Measurements from ENCODE around the gene PRLR. TPM values are rescaled to one million over a fixed set of nuclear protein-coding genes. Genes with fewer than 3 reads are reported as not detected.

The PRLR gene
- total RNA-seq, 2 experiments from 2014 or later: not detected

DNA sequence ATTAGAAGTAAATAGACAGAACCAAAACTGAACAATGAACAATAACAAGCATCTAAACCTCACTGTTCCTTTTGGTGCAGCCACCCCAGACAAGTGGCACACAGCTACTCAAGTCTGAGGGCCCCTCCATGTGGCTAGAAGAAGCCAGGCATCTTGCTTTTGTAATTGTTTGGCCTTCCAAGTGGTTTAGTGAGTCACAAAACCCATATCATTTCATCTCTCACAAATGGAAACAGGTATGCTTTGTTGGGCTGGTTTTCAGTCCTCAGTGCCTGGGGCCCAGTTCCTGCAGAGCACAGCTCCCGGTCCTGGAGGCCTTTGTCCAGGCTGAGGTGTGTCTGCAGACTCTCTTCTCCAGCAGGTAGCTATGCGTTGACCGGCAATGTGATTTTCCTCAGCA lies 16.7 kb downstream of the PRLR start:
- intact Hi-C loops (cut with micrococcal nuclease): no loop called here
- ATAC-seq (peak; percentile 60), DNase-seq (peak; percentile 35)
- ChIA-PET CTCF (interaction anchor here (0.8 to 2.1 kb wide), 6 partner anchors 11 to 403 kb away, joined by 3 to 7 read pairs (median 3); no protein-coding TSS in a partner anchor), POLR2A (interaction anchor here (1.0 kb wide), 1 partner anchor 105 kb away, joined by 3 read pairs; no protein-coding TSS in a partner anchor)
- H3K9me3 Mint-ChIP-seq: no peaks in the 10 kb centered on the region
- H3K36me3 Mint-ChIP-seq (ENCODE audit: low read depth): no peaks in the 10 kb centered on the region
- H3K27me3 Mint-ChIP-seq: peaks cover 16% of the 10 kb centered on the region
- no peak overlapping the region for H3K4me3 Mint-ChIP-seq
- peaks cover 15% of the 10 kb centered on the region for H3K4me1 Mint-ChIP-seq (ENCODE audit: low read depth)
- TF ChIP-seq, protein P1, sequence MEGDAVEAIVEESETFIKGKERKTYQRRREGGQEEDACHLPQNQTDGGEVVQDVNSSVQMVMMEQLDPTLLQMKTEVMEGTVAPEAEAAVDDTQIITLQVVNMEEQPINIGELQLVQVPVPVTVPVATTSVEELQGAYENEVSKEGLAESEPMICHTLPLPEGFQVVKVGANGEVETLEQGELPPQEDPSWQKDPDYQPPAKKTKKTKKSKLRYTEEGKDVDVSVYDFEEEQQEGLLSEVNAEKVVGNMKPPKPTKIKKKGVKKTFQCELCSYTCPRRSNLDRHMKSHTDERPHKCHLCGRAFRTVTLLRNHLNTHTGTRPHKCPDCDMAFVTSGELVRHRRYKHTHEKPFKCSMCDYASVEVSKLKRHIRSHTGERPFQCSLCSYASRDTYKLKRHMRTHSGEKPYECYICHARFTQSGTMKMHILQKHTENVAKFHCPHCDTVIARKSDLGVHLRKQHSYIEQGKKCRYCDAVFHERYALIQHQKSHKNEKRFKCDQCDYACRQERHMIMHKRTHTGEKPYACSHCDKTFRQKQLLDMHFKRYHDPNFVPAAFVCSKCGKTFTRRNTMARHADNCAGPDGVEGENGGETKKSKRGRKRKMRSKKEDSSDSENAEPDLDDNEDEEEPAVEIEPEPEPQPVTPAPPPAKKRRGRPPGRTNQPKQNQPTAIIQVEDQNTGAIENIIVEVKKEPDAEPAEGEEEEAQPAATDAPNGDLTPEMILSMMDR (IDR thresholded peaks at IDR 0.05): no peak
- H3K27ac Mint-ChIP-seq: no peak overlapping the region

DNA sequence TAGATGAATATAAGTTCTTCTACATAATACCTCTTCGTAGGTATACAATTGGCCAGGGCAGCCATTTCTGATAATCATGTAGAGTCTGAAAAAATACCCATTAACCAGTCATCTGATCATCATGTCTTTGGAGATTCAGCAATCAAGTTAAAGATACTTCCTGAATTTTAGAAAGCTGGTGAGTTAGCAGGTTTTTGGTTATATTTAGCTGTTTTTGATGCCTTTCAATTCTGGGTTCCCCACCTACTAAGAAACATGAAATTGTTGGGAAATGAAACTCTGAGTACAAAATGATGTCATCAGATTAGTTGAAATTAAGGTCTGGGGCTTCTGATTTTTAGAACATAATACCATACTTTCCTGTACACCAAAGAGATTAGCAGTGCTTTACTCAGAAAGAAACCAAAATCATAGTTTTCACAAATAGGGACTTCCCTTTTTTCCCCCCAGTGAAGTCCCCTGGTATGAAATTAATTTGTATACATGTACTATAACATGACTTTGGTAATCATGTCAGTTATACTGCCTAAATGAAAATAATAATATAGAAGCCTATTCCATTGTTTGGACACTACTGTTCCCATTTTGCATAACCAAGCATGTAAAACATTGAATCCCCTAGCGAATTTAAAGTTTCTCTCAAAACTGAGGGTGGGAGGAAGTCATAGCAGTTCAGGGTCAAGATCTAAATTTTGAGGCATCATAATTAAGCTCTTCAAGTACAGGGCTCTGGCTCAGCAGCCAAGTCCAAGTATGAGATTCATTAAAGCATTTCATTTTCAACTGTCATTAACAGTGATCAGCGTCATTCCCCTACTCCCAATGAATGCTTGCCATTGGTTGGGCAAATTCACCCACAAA lies 17.9 kb downstream of the PRLR start:
- ChIA-PET CTCF (interaction anchor here (1.1 to 2.1 kb wide), 4 partner anchors 9 to 135 kb away, joined by 3 to 7 read pairs (median 4); no protein-coding TSS in a partner anchor), POLR2A (no interaction called here)
- no peak for DNase-seq
- H3K4me3 Mint-ChIP-seq: no peak overlapping the region
- ATAC-seq: peak; percentile 49
- peaks cover 15% of the 10 kb centered on the region for H3K4me1 Mint-ChIP-seq (ENCODE audit: low read depth)
- no peaks in the 10 kb centered on the region for H3K36me3 Mint-ChIP-seq (ENCODE audit: low read depth)
- intact Hi-C loops (cut with micrococcal nuclease): no loop called here
- no peaks in the 10 kb centered on the region for H3K9me3 Mint-ChIP-seq
- H3K27me3 Mint-ChIP-seq: peaks cover 21% of the 10 kb centered on the region
- no peak overlapping the region for H3K27ac Mint-ChIP-seq
- TF ChIP-seq, protein P1 (IDR thresholded peaks at IDR 0.05): no peak

DNA sequence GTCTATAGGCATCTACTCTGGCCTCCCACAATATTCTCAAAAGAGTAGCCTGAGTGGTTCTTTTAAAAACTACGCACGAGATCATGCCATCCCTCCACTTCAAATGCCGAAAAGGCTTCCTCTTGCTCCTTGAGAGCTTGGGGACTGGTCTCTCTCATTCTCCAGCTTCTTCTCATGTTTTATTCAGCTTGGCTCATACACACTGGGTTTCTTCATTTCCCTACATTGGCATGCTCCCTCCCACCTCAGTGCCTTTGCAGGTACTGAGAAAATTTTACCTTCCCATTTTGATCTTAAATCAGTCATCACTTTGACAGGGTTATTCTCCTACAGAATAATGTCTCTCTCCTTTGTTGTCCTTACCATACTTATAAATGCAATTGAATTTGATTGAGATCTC lies 20.4 kb downstream of the PRLR start:
- TF ChIP-seq, protein P1 (IDR thresholded peaks at IDR 0.05): no peak
- Mint-ChIP-seq H3K4me1 (ENCODE audit: low read depth) (peaks cover 15% of the 10 kb centered on the region), H3K27me3 (peaks cover 22% of the 10 kb centered on the region), H3K36me3 (ENCODE audit: low read depth) (no peaks in the 10 kb centered on the region), H3K9me3 (no peaks in the 10 kb centered on the region), H3K4me3 (no peak overlapping the region), H3K27ac (no peak overlapping the region)
- no peak for DNase-seq
- intact Hi-C loops (cut with micrococcal nuclease): no loop called here
- no peak for ATAC-seq
- ChIA-PET POLR2A (no interaction called here), CTCF (interaction anchor here (0.6 to 0.7 kb wide), 2 partner anchors 123 to 675 kb away, joined by 3 read pairs; no protein-coding TSS in a partner anchor)

DNA sequence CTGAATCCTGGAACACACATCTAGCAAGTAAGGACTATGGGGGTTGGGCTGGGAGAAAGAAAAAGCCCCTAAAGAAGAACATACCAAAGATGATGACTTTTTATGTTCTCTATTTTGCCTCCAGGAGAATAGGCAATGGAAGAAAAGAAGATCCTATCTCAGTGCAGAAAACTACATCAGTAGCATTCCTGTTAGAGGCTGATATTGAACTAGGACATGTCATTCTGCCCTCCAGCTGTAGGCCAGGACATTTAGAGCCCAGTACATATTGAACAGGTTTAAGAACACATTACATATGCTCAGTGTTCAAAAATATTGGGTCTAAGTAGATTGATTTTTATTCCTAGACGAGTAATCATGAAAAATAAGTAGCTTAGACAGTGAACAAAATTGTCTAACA lies 24.7 kb downstream of the PRLR start:
- TF ChIP-seq, protein P1 (IDR thresholded peaks at IDR 0.05): no peak
- Mint-ChIP-seq H3K4me1 (ENCODE audit: low read depth) (no peaks in the 10 kb centered on the region), H3K27ac (no peak overlapping the region), H3K36me3 (ENCODE audit: low read depth) (no peaks in the 10 kb centered on the region), H3K9me3 (no peaks in the 10 kb centered on the region), H3K27me3 (peaks cover 27% of the 10 kb centered on the region), H3K4me3 (no peak overlapping the region)
- ChIA-PET POLR2A (no interaction called here), CTCF (no interaction called here)
- no peak for DNase-seq
- intact Hi-C loops (cut with micrococcal nuclease): no loop called here
- ATAC-seq: no peak

DNA sequence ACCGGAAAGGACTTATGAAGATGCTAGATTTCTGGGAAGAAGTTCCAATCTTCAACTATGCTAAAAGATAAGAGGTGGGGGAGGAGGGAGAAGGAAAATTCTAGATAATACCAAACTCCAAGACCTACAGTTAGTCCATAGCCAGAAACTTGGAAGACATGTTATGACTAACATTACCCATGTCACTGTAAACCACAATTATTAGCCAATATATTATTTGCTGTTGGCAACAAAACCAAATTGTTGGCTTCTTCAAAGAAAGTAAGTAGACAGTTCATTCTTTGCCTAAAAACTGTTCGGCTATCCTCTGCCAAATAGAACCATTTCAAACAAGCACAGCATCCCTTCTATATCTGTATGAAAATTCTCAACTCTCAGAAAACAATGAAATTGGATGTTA lies 25.1 kb downstream of the PRLR start:
- TF ChIP-seq, protein P1 (IDR thresholded peaks at IDR 0.05): no peak
- ChIA-PET CTCF (no interaction called here), POLR2A (no interaction called here)
- H3K36me3 Mint-ChIP-seq (ENCODE audit: low read depth): no peaks in the 10 kb centered on the region
- peaks cover 24% of the 10 kb centered on the region for H3K27me3 Mint-ChIP-seq
- no peak for ATAC-seq
- H3K4me3 Mint-ChIP-seq: no peak overlapping the region
- no peaks in the 10 kb centered on the region for H3K9me3 Mint-ChIP-seq
- no peak overlapping the region for H3K27ac Mint-ChIP-seq
- no peak for DNase-seq
- intact Hi-C loops (cut with micrococcal nuclease): no loop called here
- no peaks in the 10 kb centered on the region for H3K4me1 Mint-ChIP-seq (ENCODE audit: low read depth)
